Breast epithelium (tissue), 4 donors: ENCODE results near the gene IGF1R. TPM values are rescaled to one million over a fixed set of nuclear protein-coding genes. Genes with fewer than 3 reads are reported as not detected.
"Not testable (repeated sequence)": the region's sequence is repeated elsewhere in the genome, so short reads cannot be mapped to it uniquely, and the experiment has no call there.

Experiments
- DNase-seq, 2 donors: peaks; one replicate each; pipeline ENCODE4 v3.0.0-alpha.2; 2019; ENCODE audit warnings: low spot score in 2 of 2
- H3K27ac ChIP-seq, 2 donors: fragments of 200-600 bp; sonication (generic) in 1 of 2; one replicate each; pipeline ENCODE4 v1.5.1; 2016 to 2019; ENCODE audit warnings: mild to moderate bottlenecking in 1 of 2
- H3K27me3 ChIP-seq, 2 donors: fragments of 200-600 bp; sonication (generic) in 1 of 2; one replicate each; pipeline versions ENCODE4 v1.5.1 to v1.6.0; 2017 to 2019; ENCODE audit warnings: control low read depth in 1 of 2, mild to moderate bottlenecking in 1 of 2
- H3K36me3 ChIP-seq: fragments of 200-600 bp; one replicate; pipeline ENCODE4 v1.5.1; 2019
- H3K4me1 ChIP-seq, 2 donors: fragments of 200-600 bp; sonication (generic); one replicate each; pipeline ENCODE4 v1.5.1; 2016 to 2019; ENCODE audit warnings: control low read depth in 1 of 2
- H3K4me3 ChIP-seq, 3 donors: fragments of 200-600 bp; sonication (generic); 1 replicate in 2 of 3; 2 replicates in 1 of 3; pipeline ENCODE4 v1.5.1; 2016 to 2019; ENCODE audit warnings: mild to moderate bottlenecking in 3 of 3, moderate library complexity in 2 of 3
- H3K9me3 ChIP-seq, 2 donors: fragments of 200-600 bp; sonication (generic) in 1 of 2; one replicate each; pipeline ENCODE4 v1.5.1; 2016 to 2019; ENCODE audit warnings: control low read depth in 1 of 2
- POLR2A ChIP-seq: fragments of 450-650 bp; IDR thresholded peaks from one replicate; pipeline ENCODE4 v1.6.1; 2016; ENCODE audit warnings: antibody characterized with exemption, mild to moderate bottlenecking, moderate library complexity
- POLR2AphosphoS5 ChIP-seq, 3 donors: sonication (generic); formaldehyde crosslinking; IDR thresholded peaks; one replicate each; pipeline ENCODE4 v1.6.1; 2017; ENCODE audit warnings: antibody characterized with exemption in 3 of 3
- intact Hi-C: fragments of 100-400 bp; cut with DNase I; formaldehyde crosslinking; loops from one replicate; pipeline ENCODE4 v1.15.1; 2023; ENCODE audit warnings: low total_unique reads
- total RNA-seq, 3 donors: library from RNA; depleted of rRNA; stranded (reverse); fragments of >200 nt; gene quantifications; one replicate each; pipeline ENCODE4 v1.1.0, GENCODE V29; 2016
- TF ChIP-seq, protein P1 (sequence below), 3 donors: fragments of 450-650 bp; IDR thresholded peaks; one replicate each; pipeline ENCODE4 v1.5.1; 2016 to 2017; ENCODE audit warnings: antibody characterized with exemption in 3 of 3, mild to moderate bottlenecking in 3 of 3, moderate library complexity in 3 of 3

The IGF1R gene
- total RNA-seq, 3 donors from 2014 or later: 61.8 to 146 (median 103) TPM

DNA sequence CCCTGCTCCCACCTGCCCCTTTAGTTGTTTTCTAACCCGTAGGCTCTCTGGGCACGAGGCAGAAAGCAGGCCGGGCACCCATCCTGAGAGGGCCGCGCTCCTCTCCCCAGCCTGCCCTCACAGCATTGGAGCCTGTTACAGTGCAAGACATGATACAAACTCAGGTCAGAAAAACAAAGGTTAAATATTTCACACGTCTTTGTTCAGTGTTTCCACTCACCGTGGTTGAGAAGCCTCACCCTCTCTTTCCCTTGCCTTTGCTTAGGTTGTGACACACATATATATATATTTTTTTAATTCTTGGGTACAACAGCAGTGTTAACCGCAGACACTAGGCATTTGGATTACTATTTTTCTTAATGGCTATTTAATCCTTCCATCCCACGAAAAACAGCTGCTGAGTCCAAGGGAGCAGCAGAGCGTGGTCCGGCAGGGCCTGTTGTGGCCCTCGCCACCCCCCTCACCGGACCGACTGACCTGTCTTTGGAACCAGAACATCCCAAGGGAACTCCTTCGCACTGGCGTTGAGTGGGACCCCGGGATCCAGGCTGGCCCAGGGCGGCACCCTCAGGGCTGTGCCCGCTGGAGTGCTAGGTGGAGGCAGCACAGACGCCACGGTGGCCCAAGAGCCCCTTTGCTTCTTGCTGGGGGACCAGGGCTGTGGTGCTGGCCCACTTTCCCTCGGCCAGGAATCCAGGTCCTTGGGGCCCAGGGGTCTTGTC, 310.7 kb downstream of the IGF1R start:
- intact Hi-C loops: no loop called here
- DNase-seq: no peak
- H3K4me3 ChIP-seq: no peak overlapping the region
- H3K4me1 ChIP-seq: peaks cover 0 to 3% of the 10 kb centered on the region in 2 donors
- no peak overlapping the region for H3K27ac ChIP-seq
- peaks cover 17% of the 10 kb centered on the region for H3K36me3 ChIP-seq
- peaks cover 11 to 12% of the 10 kb centered on the region in 2 donors for H3K9me3 ChIP-seq
- TF ChIP-seq, protein P1, sequence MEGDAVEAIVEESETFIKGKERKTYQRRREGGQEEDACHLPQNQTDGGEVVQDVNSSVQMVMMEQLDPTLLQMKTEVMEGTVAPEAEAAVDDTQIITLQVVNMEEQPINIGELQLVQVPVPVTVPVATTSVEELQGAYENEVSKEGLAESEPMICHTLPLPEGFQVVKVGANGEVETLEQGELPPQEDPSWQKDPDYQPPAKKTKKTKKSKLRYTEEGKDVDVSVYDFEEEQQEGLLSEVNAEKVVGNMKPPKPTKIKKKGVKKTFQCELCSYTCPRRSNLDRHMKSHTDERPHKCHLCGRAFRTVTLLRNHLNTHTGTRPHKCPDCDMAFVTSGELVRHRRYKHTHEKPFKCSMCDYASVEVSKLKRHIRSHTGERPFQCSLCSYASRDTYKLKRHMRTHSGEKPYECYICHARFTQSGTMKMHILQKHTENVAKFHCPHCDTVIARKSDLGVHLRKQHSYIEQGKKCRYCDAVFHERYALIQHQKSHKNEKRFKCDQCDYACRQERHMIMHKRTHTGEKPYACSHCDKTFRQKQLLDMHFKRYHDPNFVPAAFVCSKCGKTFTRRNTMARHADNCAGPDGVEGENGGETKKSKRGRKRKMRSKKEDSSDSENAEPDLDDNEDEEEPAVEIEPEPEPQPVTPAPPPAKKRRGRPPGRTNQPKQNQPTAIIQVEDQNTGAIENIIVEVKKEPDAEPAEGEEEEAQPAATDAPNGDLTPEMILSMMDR (IDR thresholded peaks at IDR 0.05): no peak
- no peak for TF ChIP-seq POLR2A
- TF ChIP-seq POLR2AphosphoS5 (IDR thresholded peaks at IDR 0.05): no peak
- H3K27me3 ChIP-seq: no peaks in the 10 kb centered on the region

DNA sequence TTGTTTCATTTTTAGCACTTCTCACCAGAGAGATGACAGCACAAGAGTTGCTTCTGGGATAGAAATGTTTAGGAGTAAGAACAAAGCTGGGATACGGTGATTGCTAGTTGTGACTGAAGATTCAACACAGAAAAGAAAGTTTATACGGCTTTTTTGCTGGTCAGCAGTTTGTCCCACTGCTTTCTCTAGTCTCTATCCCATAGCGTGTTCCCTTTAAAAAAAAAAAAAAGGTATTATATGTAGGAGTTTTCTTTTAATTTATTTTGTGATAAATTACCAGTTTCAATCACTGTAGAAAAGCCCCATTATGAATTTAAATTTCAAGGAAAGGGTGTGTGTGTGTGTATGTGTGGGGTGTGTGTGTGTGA, 311.3 kb downstream of the IGF1R start:
- Histone ChIP-seq H3K27ac (no peak overlapping the region), H3K4me1 (peaks cover 0 to 3% of the 10 kb centered on the region in 2 donors), H3K4me3 (no peak overlapping the region), H3K27me3 (no peaks in the 10 kb centered on the region), H3K36me3 (peaks cover 17% of the 10 kb centered on the region), H3K9me3 (peaks cover 11 to 12% of the 10 kb centered on the region in 2 donors)
- no peak for DNase-seq
- intact Hi-C loops: no loop called here
- TF ChIP-seq POLR2AphosphoS5 (IDR thresholded peaks at IDR 0.05) (no peak), POLR2A (no peak)
- TF ChIP-seq, protein P1 (IDR thresholded peaks at IDR 0.05): no peak

DNA sequence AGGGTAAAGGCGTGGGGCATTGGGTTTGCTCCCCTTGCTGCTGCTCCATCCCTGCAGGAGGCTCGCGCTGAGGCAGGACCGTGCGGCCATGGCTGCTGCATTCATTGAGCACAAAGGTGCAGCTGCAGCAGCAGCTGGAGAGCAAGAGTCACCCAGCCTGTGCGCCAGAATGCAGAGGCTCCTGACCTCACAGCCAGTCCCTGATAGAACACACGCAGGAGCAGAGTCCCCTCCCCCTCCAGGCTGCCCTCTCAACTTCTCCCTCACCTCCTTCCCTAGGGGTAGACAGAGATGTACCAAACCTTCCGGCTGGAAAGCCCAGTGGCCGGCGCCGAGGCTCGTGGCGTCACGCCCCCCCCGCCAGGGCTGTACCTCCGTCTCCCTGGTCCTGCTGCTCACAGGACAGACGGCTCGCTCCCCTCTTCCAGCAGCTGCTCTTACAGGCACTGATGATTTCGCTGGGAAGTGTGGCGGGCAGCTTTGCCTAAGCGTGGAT, 312.3 kb downstream of the IGF1R start:
- Histone ChIP-seq H3K27me3 (no peaks in the 10 kb centered on the region), H3K4me3 (no peak overlapping the region), H3K27ac (no peak overlapping the region), H3K9me3 (peaks cover 11 to 12% of the 10 kb centered on the region in 2 donors), H3K36me3 (peaks cover 17% of the 10 kb centered on the region), H3K4me1 (no peaks in the 10 kb centered on the region)
- intact Hi-C loops: no loop called here
- DNase-seq: no peak
- TF ChIP-seq, protein P1 (IDR thresholded peaks at IDR 0.05): no peak
- no peak for TF ChIP-seq POLR2AphosphoS5 (IDR thresholded peaks at IDR 0.05)
- no peak for TF ChIP-seq POLR2A

DNA sequence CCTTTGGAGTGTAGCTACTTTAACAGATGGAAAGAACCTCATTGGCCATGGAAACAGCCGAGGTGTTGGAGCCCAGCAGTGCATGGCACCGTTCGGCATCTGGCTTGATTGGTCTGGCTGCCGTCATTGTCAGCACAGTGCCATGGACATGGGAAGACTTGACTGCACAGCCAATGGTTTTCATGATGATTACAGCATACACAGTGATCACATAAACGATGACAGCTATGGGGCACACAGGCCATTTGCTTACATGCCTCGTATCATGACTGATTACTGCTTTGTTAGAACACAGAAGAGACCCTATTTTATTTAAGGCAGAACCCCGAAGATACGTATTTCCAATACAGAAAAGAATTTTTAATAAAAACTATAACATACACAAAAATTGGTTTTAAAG, 315.1 kb downstream of the IGF1R start:
- Histone ChIP-seq H3K27ac (no peak overlapping the region), H3K27me3 (no peaks in the 10 kb centered on the region), H3K36me3 (peaks cover 8% of the 10 kb centered on the region), H3K4me1 (no peaks in the 10 kb centered on the region), H3K9me3 (peaks cover 11 to 12% of the 10 kb centered on the region in 2 donors), H3K4me3 (no peak overlapping the region)
- no peak for DNase-seq
- TF ChIP-seq POLR2AphosphoS5 (IDR thresholded peaks at IDR 0.05): no peak
- no peak for TF ChIP-seq POLR2A
- TF ChIP-seq, protein P1 (IDR thresholded peaks at IDR 0.05): no peak
- intact Hi-C loops: no loop called here

DNA sequence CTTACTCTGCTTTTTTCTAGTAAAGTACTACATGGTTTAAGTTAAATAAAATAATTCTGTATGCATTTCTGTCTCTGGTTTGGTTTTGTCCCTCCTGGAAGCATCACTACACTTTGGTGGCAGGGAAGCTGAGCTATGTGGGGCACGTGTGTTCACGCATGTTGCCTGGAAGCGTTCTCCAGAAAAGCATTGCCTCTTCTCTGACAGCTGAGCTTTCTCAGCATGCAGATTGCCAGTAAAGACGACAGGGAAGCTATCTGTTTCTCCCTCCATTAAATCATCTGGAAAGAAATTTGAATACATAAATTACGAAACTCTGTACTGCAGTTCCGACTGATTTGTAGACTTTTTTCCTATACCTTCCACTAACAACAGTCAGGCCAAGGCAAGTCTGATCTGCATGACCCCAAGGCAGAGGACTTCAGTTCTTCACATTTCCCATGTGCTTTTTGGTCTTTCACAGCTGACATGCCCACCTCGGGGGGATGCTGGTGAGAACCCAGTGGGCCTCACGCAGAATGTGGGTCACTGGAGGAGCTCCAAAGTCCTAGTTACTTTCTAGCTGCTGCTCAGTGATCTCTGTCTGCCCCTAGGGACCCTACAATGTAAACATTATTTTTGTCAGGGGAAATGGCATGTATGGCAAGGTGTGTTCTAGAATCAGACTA, 316.3 kb downstream of the IGF1R start:
- no peaks in the 10 kb centered on the region for H3K27me3 ChIP-seq
- intact Hi-C loops: no loop called here
- no peak for TF ChIP-seq POLR2AphosphoS5 (IDR thresholded peaks at IDR 0.05)
- TF ChIP-seq POLR2A: no peak
- TF ChIP-seq, protein P1 (IDR thresholded peaks at IDR 0.05): no peak

DNA sequence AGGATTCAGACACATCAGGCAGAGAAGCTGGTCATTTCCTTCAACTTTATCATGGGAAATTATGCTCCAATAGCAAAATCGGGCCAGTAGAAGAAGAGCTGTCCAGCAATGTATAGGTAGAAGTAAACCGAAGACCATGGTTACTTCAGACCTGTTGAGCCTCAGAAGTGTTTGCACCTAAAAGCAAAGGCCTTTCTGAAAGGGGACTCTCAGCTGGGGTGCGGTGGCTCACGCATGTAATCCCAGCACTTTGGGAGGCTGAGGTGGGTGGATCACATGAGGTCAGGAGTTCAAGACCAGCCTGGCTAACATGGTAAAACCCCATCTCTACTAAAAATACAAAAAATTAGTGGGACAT, 316.8 kb downstream of the IGF1R start:
- H3K27ac ChIP-seq, H3K4me3 ChIP-seq, H3K36me3 ChIP-seq, H3K27me3 ChIP-seq, intact Hi-C loops, H3K4me1 ChIP-seq, DNase-seq: not testable (repeated sequence)
- H3K9me3 ChIP-seq: peaks cover 11 to 12% of the 10 kb centered on the region in 2 donors

More for the DNA sequence above, 316.3 kb downstream of the IGF1R start:
- no peak for DNase-seq
- no peak overlapping the region for H3K4me3 ChIP-seq
- H3K27ac ChIP-seq: no peak overlapping the region
- H3K9me3 ChIP-seq: peaks cover 11 to 12% of the 10 kb centered on the region in 2 donors
- no peaks in the 10 kb centered on the region for H3K4me1 ChIP-seq
- H3K36me3 ChIP-seq: peaks cover 8% of the 10 kb centered on the region
